ENCODE data around the gene ATP2A1. TPM values are rescaled to one million over a fixed set of nuclear protein-coding genes. Genes with fewer than 3 reads are reported as not detected.
"Not testable (repeated sequence)": the region's sequence is repeated elsewhere in the genome, so short reads cannot be mapped to it uniquely, and the experiment has no call there.

The ATP2A1 gene
- total RNA-seq, 1 donor from 2014 or later, result 0.53 TPM

GRCh38 chr16:28932339-28933141, 54.3 kb downstream of the ATP2A1 start:
- no peak for DNase-seq (ENCODE audit: extremely low read depth, low read depth, low spot score)

- no peak for DNase-seq (ENCODE audit: extremely low read depth, low read depth, low spot score)
Measured at GRCh38 chr16:28933171-28933570, 54.9 kb downstream of the ATP2A1 start.

GRCh38 chr16:28935346-28935745, 57.1 kb downstream of the ATP2A1 start:
- no peak for DNase-seq (ENCODE audit: extremely low read depth, low read depth, low spot score)

GRCh38 chr16:28935924-28936783, 57.9 kb downstream of the ATP2A1 start:
- peak; percentile 27 for DNase-seq (ENCODE audit: extremely low read depth, low read depth, low spot score)

- DNase-seq (ENCODE audit: extremely low read depth, low read depth, low spot score), result no peak
Measured at GRCh38 chr16:28936784-28937155, 58.5 kb downstream of the ATP2A1 start.

GRCh38 chr16:28937222-28937876, 59.1 kb downstream of the ATP2A1 start:
- no peak for DNase-seq (ENCODE audit: extremely low read depth, low read depth, low spot score)

- no peak for DNase-seq (ENCODE audit: extremely low read depth, low read depth, low spot score)
Measured at GRCh38 chr16:28938721-28939120, 60.4 kb downstream of the ATP2A1 start.

- DNase-seq (ENCODE audit: extremely low read depth, low read depth, low spot score), result not testable (repeated sequence)
Measured at GRCh38 chr16:28939825-28940224, 61.5 kb downstream of the ATP2A1 start.

GRCh38 chr16:28943281-28943680, 65.0 kb downstream of the ATP2A1 start:
- no peak for DNase-seq (ENCODE audit: extremely low read depth, low read depth, low spot score)

- no peak for DNase-seq (ENCODE audit: extremely low read depth, low read depth, low spot score)
Measured at GRCh38 chr16:28946681-28947080, 68.4 kb downstream of the ATP2A1 start.

- peak; percentile 99 for DNase-seq (ENCODE audit: extremely low read depth, low read depth, low spot score)
Measured at GRCh38 chr16:28950648-28951409, 72.5 kb downstream of the ATP2A1 start, which contains the start of gene NFATC2IP. Gene NFATC2IP, plus strand, starts transcription at chr16:28950937. Its CDS starts 75 bp downstream, at chr16:28951012.

GRCh38 chr16:28951410-28951943, 73.2 kb downstream of the ATP2A1 start:
- no peak for DNase-seq (ENCODE audit: extremely low read depth, low read depth, low spot score)

Other genes starting within 250 kb of the ATP2A1 start
- gene NPIPB8, start 240.4 kb upstream of the ATP2A1 start, total RNA-seq, result 0.12 TPM in 1 of 2 replicates, not detected in the other
- gene EIF3C, start 167.0 kb upstream of the ATP2A1 start, total RNA-seq, result 164 and 168 TPM in 2 replicates
- 0.92 and 2.0 TPM in 2 replicates for gene NPIPB9, start 126.7 kb upstream of the ATP2A1 start, total RNA-seq
- gene ATXN2L, start 55.5 kb upstream of the ATP2A1 start, total RNA-seq, result 139 and 166 TPM in 2 replicates
- 144 TPM in 2 replicates for gene TUFM, start 32.1 kb upstream of the ATP2A1 start, total RNA-seq
- 25.6 and 30.7 TPM in 2 replicates for gene SH2B1, start 14.6 kb upstream of the ATP2A1 start, total RNA-seq
- gene RABEP2, start 46.8 kb downstream of the ATP2A1 start, total RNA-seq, result 61.0 and 76.5 TPM in 2 replicates
- not detected in 2 replicates for gene CD19, start 53.5 kb downstream of the ATP2A1 start, total RNA-seq
- gene NFATC2IP, start 72.4 kb downstream of the ATP2A1 start, total RNA-seq, result 21.0 and 38.7 TPM in 2 replicates
- gene SPNS1, start 96.3 kb downstream of the ATP2A1 start, total RNA-seq, result 58.5 and 74.8 TPM in 2 replicates
- 2.3 and 3.0 TPM in 2 replicates for gene LAT, start 106.6 kb downstream of the ATP2A1 start, total RNA-seq

All from glomerular endothelial cell (primary cell).